Endothelial cell of umbilical vein (primary cell): ENCODE results near the gene TBC1D10B. TPM values are rescaled to one million over a fixed set of nuclear protein-coding genes. Genes with fewer than 3 reads are reported as not detected.

Source experiments
- BruUV-seq: library from RNA; stranded (reverse); fragments of 400-500 nt; replicated peaks from 2 replicates; lab custom pipeline; 2021; lab: Mats Ljungman, UMichigan
- CTCF ChIA-PET: fragments of 300-600, 350-600 bp; sonication (Branson Sonifier 250); formaldehyde crosslinking; loops from one replicate; lab custom pipeline; 2021; ENCODE audit warnings: antibody characterized with exemption, inconsistent platforms; lab: Charles Lee
- POLR2A ChIA-PET: fragments of 300-600, 350-600 bp; sonication (Branson Sonifier 250); formaldehyde crosslinking; loops from one replicate; lab custom pipeline; 2021; ENCODE audit warnings: antibody characterized with exemption, inconsistent platforms; lab: Charles Lee
- DNase-seq: peaks from one replicate; pipeline ENCODE4 v3.0.0-alpha.2; 2011; ENCODE audit warnings: low read depth, low spot score
- FAIRE-seq: peaks from 2 replicates; lab custom pipeline; 2011; peaks lifted over from hg19 to GRCh38; lab: Jason Lieb, UNC
- H2AFZ ChIP-seq: 2 replicates; pipeline ENCODE4 v1.6.0; 2012; ENCODE audit warnings: low read depth, low read length, control low read depth, inconsistent platforms
- H3K27ac ChIP-seq: 2 replicates; pipeline ENCODE4 v1.5.1; 2011; ENCODE audit warnings: low read depth, mild to moderate bottlenecking, control low read depth, low read length, moderate library complexity; ENCODE audit not compliant: insufficient read depth
- H3K27me3 ChIP-seq, 2 experiments: 2 replicates each; pipeline versions ENCODE4 v1.6.0 to v1.6.1; 2011; ENCODE audit warnings: low read length in 2 of 2, mixed read lengths in 1 of 2; ENCODE audit not compliant: control insufficient read depth in 2 of 2, insufficient read depth in 2 of 2
- H3K36me3 ChIP-seq, 2 experiments: 2 replicates in 1 of 2; 3 replicates in 1 of 2; pipeline ENCODE4 v1.5.1; 2011; ENCODE audit warnings: low read length in 2 of 2, mild to moderate bottlenecking in 1 of 2, moderate library complexity in 1 of 2; ENCODE audit not compliant: control insufficient read depth in 2 of 2, insufficient read depth in 2 of 2; ENCODE audit errors: extremely low read depth in 1 of 2
- H3K4me1 ChIP-seq: 3 replicates; pipeline ENCODE4 v1.5.1; 2011; ENCODE audit warnings: mild to moderate bottlenecking, low read length; ENCODE audit not compliant: control insufficient read depth, insufficient read depth; ENCODE audit errors: extremely low read depth
- H3K4me2 ChIP-seq: 2 replicates; pipeline ENCODE4 v1.6.1; 2011; ENCODE audit warnings: low read length, control low read depth, mixed read lengths; ENCODE audit not compliant: insufficient read depth
- H3K4me3 ChIP-seq, 3 experiments: fragments of 200-600 bp in 1 of 3; sonication (generic), shearing (Covaris generic) in 1 of 3; replicated peaks in 1 of 3; 2 replicates each; pipeline ENCODE4 v1.5.1; 2011 to 2016; ENCODE audit warnings: control low read depth in 3 of 3, low read length in 3 of 3, mild to moderate bottlenecking in 2 of 3, inconsistent platforms in 1 of 3, low read depth in 1 of 3, moderate library complexity in 1 of 3; ENCODE audit not compliant: insufficient read depth in 1 of 3
- H3K79me2 ChIP-seq: 2 replicates; pipeline ENCODE4 v1.6.0; 2012; ENCODE audit warnings: low read length, inconsistent platforms; ENCODE audit not compliant: control insufficient read depth, insufficient read depth
- H3K9ac ChIP-seq: replicated peaks from 2 replicates; pipeline ENCODE3; 2011; ENCODE audit warnings: low read length, control low read depth; ENCODE audit not compliant: insufficient read depth; ENCODE audit errors: extremely low read depth
- H3K9me1 ChIP-seq: replicated peaks from 3 replicates; pipeline ENCODE4 v1.6.0; 2011; ENCODE audit warnings: mild to moderate bottlenecking, low read length; ENCODE audit not compliant: control insufficient read depth, insufficient read depth; ENCODE audit errors: extremely low read depth
- H3K9me3 ChIP-seq: replicated peaks from 2 replicates; pipeline ENCODE4 v1.5.1; 2012; ENCODE audit warnings: low read length, inconsistent platforms; ENCODE audit not compliant: control insufficient read depth, insufficient read depth
- H4K20me1 ChIP-seq: replicated peaks from 2 replicates; pipeline ENCODE3; 2011; ENCODE audit warnings: mild to moderate bottlenecking, low read length; ENCODE audit not compliant: control insufficient read depth, insufficient read depth; ENCODE audit errors: extremely low read depth
- CTCF ChIP-seq, 2 donors: IDR thresholded peaks; 1 replicate in 1 of 2; 2 replicates in 1 of 2; pipeline ENCODE4 v1.5.1; 2011; ENCODE audit warnings: low read length in 2 of 2, mild to moderate bottlenecking in 2 of 2, moderate library complexity in 2 of 2, control low read depth in 1 of 2, inconsistent platforms in 1 of 2, low read depth in 1 of 2; ENCODE audit not compliant: insufficient read depth in 1 of 2; ENCODE audit errors: extremely low read depth in 1 of 2
- EZH2 ChIP-seq: IDR thresholded peaks from 2 replicates; pipeline ENCODE4 v1.6.1; 2012; ENCODE audit warnings: borderline replicate concordance, low read depth, mild to moderate bottlenecking, moderate library complexity, low read length, inconsistent platforms; ENCODE audit not compliant: severe bottlenecking
- FOS ChIP-seq: IDR thresholded peaks from 2 replicates; pipeline ENCODE4 v1.6.1; 2011; ENCODE audit warnings: mild to moderate bottlenecking, low read length, moderate library complexity, borderline replicate concordance; ENCODE audit not compliant: insufficient read depth
- GATA2 ChIP-seq: IDR thresholded peaks from 2 replicates; pipeline ENCODE4 v1.7.0; 2011; ENCODE audit warnings: low read depth, mild to moderate bottlenecking, moderate library complexity, mixed read lengths, low read length; ENCODE audit not compliant: insufficient read length, insufficient read depth
- JUN ChIP-seq: IDR thresholded peaks from 2 replicates; pipeline ENCODE4 v1.6.1; 2011; ENCODE audit warnings: borderline replicate concordance, low read depth; ENCODE audit not compliant: insufficient read length, insufficient read depth
- MAX ChIP-seq: IDR thresholded peaks from 2 replicates; pipeline ENCODE4 v1.6.1; 2011; ENCODE audit not compliant: insufficient read depth, insufficient read length
- MYC ChIP-seq: IDR thresholded peaks from one replicate; pipeline ENCODE4 v1.6.1; 2011; ENCODE audit warnings: mild to moderate bottlenecking, low read depth, low read length
- POLR2A ChIP-seq: IDR thresholded peaks from 2 replicates; pipeline ENCODE4 v1.6.1; 2012; ENCODE audit warnings: low read depth, mild to moderate bottlenecking, control low read depth, low read length
- POLR2AphosphoS5 ChIP-seq: IDR thresholded peaks from 2 replicates; pipeline ENCODE4 v1.6.1; 2012; ENCODE audit warnings: low read depth, mild to moderate bottlenecking, control low read depth, low read length, moderate library complexity; ENCODE audit not compliant: insufficient read depth
- dilution Hi-C: fragments of 300-500 bp; cut with MboI; formaldehyde crosslinking; loops from one replicate; pipeline ENCODE4 v1.15.0; 2019; ENCODE audit warnings: low sequenced_read_pairs; ENCODE audit not compliant: extremely low pct_ligation_motif_present
- intact Hi-C: fragments of 100-400 bp; cut with micrococcal nuclease; formaldehyde crosslinking; loops from one replicate; pipeline ENCODE4 v1.10.0; 2022
- polyA plus RNA-seq, 4 experiments: library from polyadenylated mRNA; depleted of rRNA in 3 of 4; stranded (reverse) in 3 of 4; unstranded in 1 of 4; fragments of >200 nt; gene quantifications; 2 replicates each; pipeline versions ENCODE4 v1.2.1 to v1.2.3, GENCODE V29; 2011 to 2012; ENCODE audit warnings: missing spikeins in 1 of 4
- total RNA-seq: library from RNA; stranded (reverse); gene quantifications from 2 replicates; pipeline ENCODE4 v1.2.3, GENCODE V29; 2021

The TBC1D10B gene
- total and polyA plus RNA-seq, 2 donors (not counting 3 experiments of a cell fraction or from before 2014, with no cell fraction given) = 37.0 to 63.0 TPM

GRCh38 chr16:30376461-30376902 is 6.2 kb upstream of the TBC1D10B start:
- Histone ChIP-seq H3K9me1 (no peaks in the 10 kb centered on the region), H3K9me3 (no peaks in the 10 kb centered on the region), H3K4me3 (no peak overlapping the region), H3K27me3 (no peaks in the 10 kb centered on the region), H3K4me2 (no peak overlapping the region), H3K4me1 (peaks cover 12% of the 10 kb centered on the region), H3K79me2 (no peaks in the 10 kb centered on the region), H4K20me1 (no peaks in the 10 kb centered on the region), H2AFZ (no peak overlapping the region), H3K27ac (no peak overlapping the region), H3K9ac (no peak overlapping the region), H3K36me3 (no peaks in the 10 kb centered on the region)
- BruUV-seq = no TSS peak
- TF ChIP-seq CTCF (IDR thresholded peaks at IDR 0.05; ENCODE audit: extremely low read depth in 1 of 2, insufficient read depth in 1 of 2, low read depth in 1 of 2, low read length in 2 of 2) = no peak
- TF ChIP-seq GATA2 = no peak
- no peak for TF ChIP-seq MAX
- TF ChIP-seq FOS = no peak
- no peak for TF ChIP-seq POLR2AphosphoS5
- no peak for TF ChIP-seq MYC
- no peak for TF ChIP-seq EZH2
- no peak for TF ChIP-seq JUN
- no peak for TF ChIP-seq POLR2A
- ChIA-PET POLR2A (no interaction called here), CTCF (no interaction called here)
- FAIRE-seq (no peak), DNase-seq (no peak)
- dilution Hi-C loops (no loop called here), intact Hi-C loops (no loop called here)
